ENCODE measurements around the gene UGT1A7. TPM values are rescaled to one million over a fixed set of nuclear protein-coding genes. Genes with fewer than 3 reads are reported as not detected.

Gene UGT1A7
- total RNA-seq, 2 donors from 2014 or later: not detected

- no peaks in the 10 kb centered on the region for H3K9me3 ChIP-seq (ENCODE audit: control insufficient read depth, low read length, poor library complexity, severe bottlenecking)
- DNase-seq (no peak), ATAC-seq (no peak)
- Mint-ChIP-seq H3K27ac (no peak overlapping the region), H3K27me3 (peaks cover 4% of the 10 kb centered on the region), H3K4me1 (peaks cover 4% of the 10 kb centered on the region), H3K4me3 (no peak overlapping the region), H3K36me3 (ENCODE audit: low read depth) (no peaks in the 10 kb centered on the region)
These were observed 110.2 kb downstream of the UGT1A7 start for GRCh38 chr2:233791883-233792329.

- no peak for ATAC-seq
These were observed 111.0 kb downstream of the UGT1A7 start for GRCh38 chr2:233792720-233793119.

GRCh38 chr2:233793465-233794127 lies 111.9 kb downstream of the UGT1A7 start:
- H3K9me3 ChIP-seq (ENCODE audit: control insufficient read depth, low read length, poor library complexity, severe bottlenecking): no peaks in the 10 kb centered on the region
- peaks cover 13% of the 10 kb centered on the region for H3K27me3 Mint-ChIP-seq

More at GRCh38 chr2:233792720-233793119, 111.0 kb downstream of the UGT1A7 start:
- no peaks in the 10 kb centered on the region for H3K9me3 ChIP-seq (ENCODE audit: control insufficient read depth, low read length, poor library complexity, severe bottlenecking)
- Mint-ChIP-seq H3K4me1 (peaks cover 4% of the 10 kb centered on the region), H3K4me3 (no peak overlapping the region), H3K36me3 (ENCODE audit: low read depth) (no peaks in the 10 kb centered on the region), H3K27me3 (peaks cover 5% of the 10 kb centered on the region), H3K27ac (no peak overlapping the region)
- DNase-seq: no peak

GRCh38 chr2:233794128-233794658 lies 112.5 kb downstream of the UGT1A7 start:
- Mint-ChIP-seq H3K4me1 (peaks cover 4% of the 10 kb centered on the region), H3K36me3 (ENCODE audit: low read depth) (no peaks in the 10 kb centered on the region), H3K27ac (no peak overlapping the region), H3K4me3 (no peak overlapping the region), H3K27me3 (peaks cover 19% of the 10 kb centered on the region)
- H3K9me3 ChIP-seq (ENCODE audit: control insufficient read depth, low read length, poor library complexity, severe bottlenecking): no peaks in the 10 kb centered on the region
- ATAC-seq: no peak
- no peak for DNase-seq

More at GRCh38 chr2:233793465-233794127, 111.9 kb downstream of the UGT1A7 start:
- H3K4me1 Mint-ChIP-seq: peaks cover 4% of the 10 kb centered on the region
- H3K27ac Mint-ChIP-seq: no peak overlapping the region
- H3K4me3 Mint-ChIP-seq: no peak overlapping the region
- ATAC-seq (no peak), DNase-seq (no peak)
- no peaks in the 10 kb centered on the region for H3K36me3 Mint-ChIP-seq (ENCODE audit: low read depth)

- Mint-ChIP-seq H3K4me3 (no peak overlapping the region), H3K4me1 (no peaks in the 10 kb centered on the region), H3K36me3 (ENCODE audit: low read depth) (no peaks in the 10 kb centered on the region), H3K27me3 (peaks cover 20% of the 10 kb centered on the region), H3K27ac (no peak overlapping the region)
- no peaks in the 10 kb centered on the region for H3K9me3 ChIP-seq (ENCODE audit: control insufficient read depth, low read length, poor library complexity, severe bottlenecking)
- no peak for ATAC-seq
- no peak for DNase-seq
These were observed 114.1 kb downstream of the UGT1A7 start for GRCh38 chr2:233795735-233796171.

- H3K9me3 ChIP-seq (ENCODE audit: control insufficient read depth, low read length, poor library complexity, severe bottlenecking): no peaks in the 10 kb centered on the region
- Mint-ChIP-seq H3K4me3 (no peak overlapping the region), H3K36me3 (ENCODE audit: low read depth) (no peaks in the 10 kb centered on the region), H3K4me1 (no peaks in the 10 kb centered on the region), H3K27me3 (peaks cover 20% of the 10 kb centered on the region), H3K27ac (no peak overlapping the region)
- no peak for DNase-seq
- ATAC-seq: no peak
These were observed 114.6 kb downstream of the UGT1A7 start for GRCh38 chr2:233796254-233796653.

- H3K27ac Mint-ChIP-seq: no peak overlapping the region
- H3K36me3 Mint-ChIP-seq (ENCODE audit: low read depth): no peaks in the 10 kb centered on the region
- ATAC-seq (no peak), DNase-seq (no peak)
- no peaks in the 10 kb centered on the region for H3K9me3 ChIP-seq (ENCODE audit: control insufficient read depth, low read length, poor library complexity, severe bottlenecking)
- H3K4me3 Mint-ChIP-seq: no peak overlapping the region
- H3K27me3 Mint-ChIP-seq: peaks cover 29% of the 10 kb centered on the region
- no peaks in the 10 kb centered on the region for H3K4me1 Mint-ChIP-seq
These were observed 116.8 kb downstream of the UGT1A7 start for GRCh38 chr2:233798335-233799086.

GRCh38 chr2:233799087-233799665 lies 117.5 kb downstream of the UGT1A7 start:
- DNase-seq: no peak
- no peak overlapping the region for H3K4me3 Mint-ChIP-seq
- no peak for ATAC-seq
- H3K36me3 Mint-ChIP-seq (ENCODE audit: low read depth): no peaks in the 10 kb centered on the region
- H3K9me3 ChIP-seq (ENCODE audit: control insufficient read depth, low read length, poor library complexity, severe bottlenecking): no peaks in the 10 kb centered on the region
- H3K27ac Mint-ChIP-seq: no peak overlapping the region
- peaks cover 35% of the 10 kb centered on the region for H3K27me3 Mint-ChIP-seq
- no peaks in the 10 kb centered on the region for H3K4me1 Mint-ChIP-seq

- H3K9me3 ChIP-seq (ENCODE audit: control insufficient read depth, low read length, poor library complexity, severe bottlenecking): no peaks in the 10 kb centered on the region
- Mint-ChIP-seq H3K4me3 (no peak overlapping the region), H3K27me3 (peaks cover 41% of the 10 kb centered on the region), H3K36me3 (ENCODE audit: low read depth) (no peaks in the 10 kb centered on the region), H3K4me1 (no peaks in the 10 kb centered on the region), H3K27ac (no peak overlapping the region)
- DNase-seq (no peak), ATAC-seq (no peak)
These were observed 118.0 kb downstream of the UGT1A7 start for GRCh38 chr2:233799716-233800115.

- Mint-ChIP-seq H3K27me3 (peaks cover 45% of the 10 kb centered on the region), H3K27ac (no peak overlapping the region), H3K36me3 (ENCODE audit: low read depth) (no peaks in the 10 kb centered on the region), H3K4me3 (no peak overlapping the region), H3K4me1 (peaks cover 2% of the 10 kb centered on the region)
- H3K9me3 ChIP-seq (ENCODE audit: control insufficient read depth, low read length, poor library complexity, severe bottlenecking): no peaks in the 10 kb centered on the region
- ATAC-seq: no peak
- DNase-seq: no peak
These were observed 118.5 kb downstream of the UGT1A7 start for GRCh38 chr2:233800208-233800607.

- Mint-ChIP-seq H3K4me3 (no peak overlapping the region), H3K27me3 (peaks cover 50% of the 10 kb centered on the region), H3K27ac (no peak overlapping the region), H3K36me3 (ENCODE audit: low read depth) (no peaks in the 10 kb centered on the region), H3K4me1 (peaks cover 2% of the 10 kb centered on the region)
- ATAC-seq (no peak), DNase-seq (no peak)
- H3K9me3 ChIP-seq (ENCODE audit: control insufficient read depth, low read length, poor library complexity, severe bottlenecking): no peaks in the 10 kb centered on the region
These were observed 119.8 kb downstream of the UGT1A7 start for GRCh38 chr2:233801357-233802131.

GRCh38 chr2:233802132-233802815 lies 120.6 kb downstream of the UGT1A7 start:
- Mint-ChIP-seq H3K4me1 (peaks cover 2% of the 10 kb centered on the region), H3K4me3 (no peak overlapping the region), H3K36me3 (ENCODE audit: low read depth) (no peaks in the 10 kb centered on the region), H3K27me3 (peaks cover 50% of the 10 kb centered on the region), H3K27ac (no peak overlapping the region)
- DNase-seq (no peak), ATAC-seq (no peak)
- H3K9me3 ChIP-seq (ENCODE audit: control insufficient read depth, low read length, poor library complexity, severe bottlenecking): no peaks in the 10 kb centered on the region
